DND-41 (cell line): ENCODE data around the gene MRPL44.

Experiments
- CTCF ChIP-seq: IDR thresholded peaks from 2 replicates; pipeline ENCODE4 v1.5.1; 2012; ENCODE audit warnings: borderline replicate concordance, low read length, moderate library complexity, mild to moderate bottlenecking; ENCODE audit not compliant: poor library complexity, severe bottlenecking; ENCODE audit errors: extremely low read depth
- EZH2 ChIP-seq: IDR thresholded peaks from 3 replicates; pipeline ENCODE4 v1.6.1; 2012; ENCODE audit warnings: borderline replicate concordance, low read depth, mild to moderate bottlenecking, moderate library complexity, low read length, inconsistent platforms; ENCODE audit not compliant: severe bottlenecking

- TF ChIP-seq CTCF (no peak), EZH2 (no peak)
These were observed 21.2 kb downstream of the MRPL44 start for GRCh38 chr2:223978451-223978850.
